ENCODE results near the gene DUSP22.

The DUSP22 gene

DNA sequence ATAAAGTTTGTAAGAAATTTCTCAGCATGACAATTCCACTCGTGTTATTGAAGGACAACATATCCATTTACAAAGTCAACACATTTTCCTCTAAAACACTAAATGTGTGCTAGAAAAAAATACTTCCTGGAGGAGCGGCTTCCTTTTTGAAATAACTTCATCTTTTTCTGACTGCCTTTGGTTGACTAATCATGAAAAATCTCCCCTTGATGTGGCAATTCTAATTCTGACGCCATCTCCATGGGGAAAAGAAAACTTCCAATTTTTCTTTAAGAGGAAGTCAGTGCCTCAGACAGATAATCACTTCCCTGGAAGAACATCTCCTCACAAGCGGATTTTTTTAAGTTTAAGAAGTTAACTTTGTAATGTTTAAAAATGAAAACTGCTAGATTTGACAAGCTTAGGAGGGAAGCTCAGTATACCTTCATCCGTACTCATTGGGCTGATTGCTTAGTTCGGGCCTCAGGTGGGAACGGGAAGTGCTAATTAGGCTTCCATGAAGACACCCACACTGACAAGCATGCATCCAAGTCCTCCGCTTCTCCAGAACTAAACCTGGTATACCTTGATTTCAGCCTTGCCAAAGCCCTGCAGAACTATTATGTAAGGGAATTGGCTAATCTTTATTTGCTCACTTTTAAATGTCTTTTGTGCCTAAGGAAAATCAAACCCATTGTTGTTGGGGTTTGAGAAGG is 35.1 kb upstream of the DUSP22 start:
- Histone ChIP-seq H3K27ac (ENCODE audit: low read length) (no peak overlapping the region), H3K9me3 (ENCODE audit: insufficient read depth, low read depth, low read length) (0 out of 2 replicates have a peak, but pooled peaks cover 2% of the 10 kb centered on the region), H3K4me1 (ENCODE audit: insufficient read depth, low read length) (no peaks in the 10 kb centered on the region), H3K4me3 (ENCODE audit: low read length) (no peak overlapping the region), H3K9ac (ENCODE audit: low read depth, low read length) (no peak overlapping the region), H3K36me3 (ENCODE audit: insufficient read depth, low read depth, low read length) (no peaks in the 10 kb centered on the region), H3K27me3 (ENCODE audit: insufficient read depth, low read length) (no peaks in the 10 kb centered on the region)

DNA sequence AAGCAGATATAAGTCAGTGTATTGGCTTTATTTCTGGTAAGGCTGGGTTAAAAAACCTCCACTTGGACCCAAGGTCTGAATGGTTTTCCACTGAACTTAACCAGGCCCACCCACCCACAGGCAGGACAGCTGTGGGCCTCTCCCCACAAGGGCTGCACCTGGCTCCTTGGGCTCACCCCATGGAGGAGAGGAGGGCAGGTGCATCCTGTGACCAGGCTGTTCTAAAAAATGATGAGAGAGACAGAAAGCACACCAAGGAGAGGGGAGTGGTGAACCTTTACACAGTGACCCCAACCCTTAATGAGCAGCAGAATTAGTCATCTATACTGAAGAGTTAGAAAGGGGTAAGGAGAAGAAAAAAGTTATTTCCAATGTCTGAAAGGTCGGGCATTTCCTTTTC is 34.5 kb upstream of the DUSP22 start:
- Histone ChIP-seq H3K27ac (ENCODE audit: low read length) (no peak overlapping the region), H3K9me3 (ENCODE audit: insufficient read depth, low read depth, low read length) (0 out of 2 replicates have a peak, but pooled peaks cover 2% of the 10 kb centered on the region)

DNA sequence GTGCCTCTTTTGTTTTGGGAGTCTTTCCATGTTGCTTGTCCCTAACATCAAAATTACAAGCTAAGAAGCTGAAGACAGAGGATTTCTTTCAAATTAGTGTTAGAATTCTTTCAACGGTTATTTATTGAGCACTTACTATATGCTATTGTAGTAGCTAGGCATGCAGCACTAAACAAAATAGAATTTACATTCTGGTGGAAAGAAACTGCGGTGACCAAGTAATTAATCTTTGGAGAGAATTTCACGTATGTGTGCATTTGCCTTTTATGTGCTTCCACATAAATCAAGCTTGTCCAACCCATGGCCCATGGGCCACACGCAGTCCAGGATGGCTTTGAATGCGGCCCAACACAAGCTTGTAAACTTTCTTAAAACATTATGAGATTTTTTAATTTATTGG is 33.0 kb upstream of the DUSP22 start:
- Histone ChIP-seq H3K27ac (ENCODE audit: low read length) (no peak overlapping the region), H3K36me3 (ENCODE audit: insufficient read depth, low read depth, low read length) (no peaks in the 10 kb centered on the region), H3K4me3 (ENCODE audit: low read length) (no peak overlapping the region), H3K4me1 (ENCODE audit: insufficient read depth, low read length) (no peaks in the 10 kb centered on the region), H3K9ac (ENCODE audit: low read depth, low read length) (no peak overlapping the region), H3K9me3 (ENCODE audit: insufficient read depth, low read depth, low read length) (0 out of 2 replicates have a peak, but pooled peaks cover 2% of the 10 kb centered on the region), H3K27me3 (ENCODE audit: insufficient read depth, low read length) (no peaks in the 10 kb centered on the region)

More for the DNA sequence above, 34.5 kb upstream of the DUSP22 start:
- Histone ChIP-seq H3K36me3 (ENCODE audit: insufficient read depth, low read depth, low read length) (no peaks in the 10 kb centered on the region), H3K4me1 (ENCODE audit: insufficient read depth, low read length) (no peaks in the 10 kb centered on the region), H3K9ac (ENCODE audit: low read depth, low read length) (no peak overlapping the region), H3K4me3 (ENCODE audit: low read length) (no peak overlapping the region), H3K27me3 (ENCODE audit: insufficient read depth, low read length) (no peaks in the 10 kb centered on the region)

DNA sequence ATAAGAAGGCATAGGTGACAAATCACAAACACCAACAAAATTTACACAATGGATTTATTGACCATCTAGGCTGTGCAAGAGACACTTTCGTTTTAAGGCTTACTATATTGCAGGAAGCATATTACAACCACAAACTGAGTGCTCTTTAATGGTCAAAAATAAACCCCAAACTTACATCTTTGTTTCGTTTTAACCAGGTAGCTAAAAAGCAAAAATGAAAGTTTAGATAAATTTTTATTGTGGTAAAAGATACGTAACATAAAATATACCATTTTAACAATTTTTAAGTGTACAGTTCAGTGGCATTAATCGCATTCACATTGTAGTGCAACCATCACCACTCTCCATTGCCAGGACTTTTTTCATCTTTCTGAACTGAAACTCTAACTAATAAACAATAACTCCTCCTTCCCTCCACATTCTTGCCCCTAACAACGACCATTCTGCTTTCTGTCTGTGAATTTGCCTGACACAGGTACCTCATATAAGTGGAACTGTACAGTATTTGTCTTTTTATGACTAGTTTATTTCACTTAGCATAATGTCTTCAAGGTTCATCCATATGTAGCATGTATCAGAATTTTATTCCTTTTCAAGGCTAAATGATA is 32.3 kb upstream of the DUSP22 start:
- Histone ChIP-seq H3K36me3 (ENCODE audit: insufficient read depth, low read depth, low read length) (no peaks in the 10 kb centered on the region), H3K9me3 (ENCODE audit: insufficient read depth, low read depth, low read length) (0 out of 2 replicates have a peak, but pooled peaks cover 2% of the 10 kb centered on the region), H3K4me1 (ENCODE audit: insufficient read depth, low read length) (no peaks in the 10 kb centered on the region), H3K9ac (ENCODE audit: low read depth, low read length) (no peak overlapping the region), H3K27me3 (ENCODE audit: insufficient read depth, low read length) (no peaks in the 10 kb centered on the region), H3K4me3 (ENCODE audit: low read length) (no peak overlapping the region), H3K27ac (ENCODE audit: low read length) (no peak overlapping the region)

DNA sequence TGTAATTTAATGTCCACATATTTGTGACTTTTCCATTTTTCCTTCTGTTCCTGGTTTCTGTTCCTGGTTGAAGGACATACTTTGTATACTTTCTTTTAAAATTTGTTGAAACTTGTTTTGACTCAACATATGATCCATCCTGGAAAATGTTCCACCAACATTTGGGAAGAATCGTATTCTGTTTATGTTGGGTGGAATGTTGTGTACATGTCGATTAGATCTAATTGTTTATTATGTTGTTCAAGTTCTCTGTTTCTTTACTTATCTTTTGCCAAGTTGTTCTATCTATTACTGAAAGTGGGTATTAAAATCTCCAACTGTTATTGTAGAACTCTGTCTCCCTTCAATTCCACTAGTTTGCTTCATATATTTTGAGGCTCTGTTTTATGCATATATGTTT is 27.7 kb upstream of the DUSP22 start:
- H3K4me1 ChIP-seq (ENCODE audit: insufficient read depth, low read length): no peaks in the 10 kb centered on the region
- no peak overlapping the region for H3K4me3 ChIP-seq (ENCODE audit: low read length)
- H3K9me3 ChIP-seq (ENCODE audit: insufficient read depth, low read depth, low read length): peaks cover 2% of the 10 kb centered on the region; the same call in 1 of the 2 replicates
- no peak overlapping the region for H3K27ac ChIP-seq (ENCODE audit: low read length)
- H3K9ac ChIP-seq (ENCODE audit: low read depth, low read length): no peak overlapping the region
- H3K36me3 ChIP-seq (ENCODE audit: insufficient read depth, low read depth, low read length): no peaks in the 10 kb centered on the region
- H3K27me3 ChIP-seq (ENCODE audit: insufficient read depth, low read length): no peaks in the 10 kb centered on the region

DNA sequence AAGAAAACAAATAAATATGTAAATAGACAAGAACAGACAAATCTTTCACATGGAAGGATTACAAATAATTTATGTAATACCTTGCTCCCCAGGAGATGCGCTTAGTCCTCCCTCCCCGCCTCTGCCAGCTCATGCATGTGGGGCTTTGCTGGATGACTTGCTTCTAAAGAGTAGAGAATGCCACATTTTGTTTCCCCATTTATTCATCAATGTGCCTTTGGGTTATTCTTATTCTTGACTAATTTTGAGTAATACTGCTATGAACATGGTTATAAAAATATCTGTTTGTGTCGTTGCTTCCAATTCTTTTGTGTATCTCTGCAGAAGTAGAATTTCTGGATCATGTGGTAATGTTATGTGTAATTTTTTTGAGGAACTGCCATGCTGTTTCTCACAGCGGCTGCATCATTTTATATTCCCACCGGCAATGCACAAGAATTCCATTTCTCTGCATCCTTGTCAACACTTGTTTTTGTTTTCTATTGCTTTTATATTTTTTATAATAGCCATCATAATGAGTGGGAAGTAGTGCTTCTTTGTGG is 23.8 kb upstream of the DUSP22 start:
- no peaks in the 10 kb centered on the region for H3K4me1 ChIP-seq (ENCODE audit: insufficient read depth, low read length)
- H3K9ac ChIP-seq (ENCODE audit: low read depth, low read length): no peak overlapping the region
- peaks cover 3% of the 10 kb centered on the region; the same call in 1 of the 2 replicates for H3K9me3 ChIP-seq (ENCODE audit: insufficient read depth, low read depth, low read length)
- no peak overlapping the region for H3K27ac ChIP-seq (ENCODE audit: low read length)
- no peaks in the 10 kb centered on the region for H3K36me3 ChIP-seq (ENCODE audit: insufficient read depth, low read depth, low read length)
- H3K4me3 ChIP-seq (ENCODE audit: low read length): no peak overlapping the region
- H3K27me3 ChIP-seq (ENCODE audit: insufficient read depth, low read length): no peaks in the 10 kb centered on the region

DNA sequence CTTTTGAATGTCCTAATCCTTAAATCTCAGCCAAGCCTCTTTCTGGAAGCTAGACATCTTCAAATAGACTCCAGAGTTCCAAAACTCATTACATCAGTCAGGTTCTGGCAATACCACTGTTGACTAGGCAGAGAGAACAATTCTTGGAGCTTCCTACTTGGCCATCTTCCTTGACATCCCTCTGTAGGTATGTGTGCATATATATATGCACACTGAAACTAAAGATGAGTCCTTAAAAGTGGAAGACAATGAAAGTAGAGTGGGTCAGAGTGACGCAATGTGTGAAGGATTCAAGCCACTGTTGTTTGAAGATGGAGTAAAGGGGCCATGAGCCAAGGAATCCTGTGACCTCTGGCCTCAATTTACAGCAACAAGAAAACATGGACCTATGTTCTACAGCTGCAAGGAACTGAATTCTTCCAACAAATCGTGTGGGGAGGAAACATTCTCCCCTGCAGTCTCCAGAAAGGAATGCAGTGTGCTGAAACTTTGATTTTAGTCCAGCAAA is 18.7 kb upstream of the DUSP22 start:
- Histone ChIP-seq H3K27ac (ENCODE audit: low read length) (no peak overlapping the region), H3K4me3 (ENCODE audit: low read length) (no peak overlapping the region), H3K27me3 (ENCODE audit: insufficient read depth, low read length) (no peaks in the 10 kb centered on the region), H3K4me1 (ENCODE audit: insufficient read depth, low read length) (no peaks in the 10 kb centered on the region), H3K36me3 (ENCODE audit: insufficient read depth, low read depth, low read length) (no peaks in the 10 kb centered on the region), H3K9ac (ENCODE audit: low read depth, low read length) (no peak overlapping the region), H3K9me3 (ENCODE audit: insufficient read depth, low read depth, low read length) (0 out of 2 replicates have a peak, but pooled peaks cover 5% of the 10 kb centered on the region)

DNA sequence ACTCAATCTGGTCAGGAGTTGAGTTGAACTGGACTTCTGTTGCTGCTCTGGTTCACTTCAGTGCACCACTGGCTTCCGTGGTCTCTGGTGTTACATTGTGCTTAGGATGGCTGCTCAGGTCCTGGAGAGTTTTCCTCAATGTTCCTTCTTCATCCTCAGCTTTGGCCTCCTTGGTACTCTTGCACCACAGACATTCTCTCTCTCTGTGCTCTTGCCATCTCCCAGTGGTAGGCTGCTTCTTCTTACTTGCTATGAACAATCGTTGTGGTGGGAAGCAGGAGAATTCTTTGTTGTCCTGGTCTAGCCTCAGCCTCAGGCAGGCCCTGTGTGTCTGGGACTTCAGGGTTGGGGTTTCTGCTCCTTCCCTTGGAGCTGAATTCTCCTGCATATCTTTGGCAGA is 14.5 kb upstream of the DUSP22 start:
- no peaks in the 10 kb centered on the region for H3K27me3 ChIP-seq (ENCODE audit: insufficient read depth, low read length)
- H3K9ac ChIP-seq (ENCODE audit: low read depth, low read length): no peak overlapping the region
- no peak overlapping the region for H3K4me3 ChIP-seq (ENCODE audit: low read length)
- H3K27ac ChIP-seq (ENCODE audit: low read length): no peak overlapping the region
- H3K4me1 ChIP-seq (ENCODE audit: insufficient read depth, low read length): no peaks in the 10 kb centered on the region
- H3K36me3 ChIP-seq (ENCODE audit: insufficient read depth, low read depth, low read length): no peaks in the 10 kb centered on the region
- H3K9me3 ChIP-seq (ENCODE audit: insufficient read depth, low read depth, low read length): peaks cover 7% of the 10 kb centered on the region; the same call in 1 of the 2 replicates

DNA sequence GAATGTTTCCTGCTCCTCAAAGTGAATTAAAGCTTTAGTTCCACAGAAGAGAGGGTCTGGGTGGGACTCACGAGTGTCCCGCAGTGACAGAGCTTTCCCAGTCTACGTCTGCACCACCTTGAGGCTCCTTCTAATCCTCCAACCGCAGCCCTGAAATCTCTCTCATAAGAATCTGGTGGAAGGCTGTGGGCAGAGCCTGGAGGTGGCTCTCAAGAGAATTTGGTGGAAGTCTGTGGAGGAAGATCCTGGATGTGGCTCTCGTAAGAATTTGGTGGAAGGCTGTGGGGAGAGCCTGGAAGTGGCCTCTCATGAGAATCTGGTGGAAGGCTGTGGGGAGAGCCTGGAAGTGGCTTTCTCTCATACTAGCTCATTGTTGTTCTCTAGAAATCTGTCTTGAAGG is 13.8 kb upstream of the DUSP22 start:
- no peak overlapping the region for H3K27ac ChIP-seq (ENCODE audit: low read length)
- no peak overlapping the region for H3K4me3 ChIP-seq (ENCODE audit: low read length)
- H3K9ac ChIP-seq (ENCODE audit: low read depth, low read length): no peak overlapping the region
- no peaks in the 10 kb centered on the region for H3K27me3 ChIP-seq (ENCODE audit: insufficient read depth, low read length)
- no peaks in the 10 kb centered on the region for H3K4me1 ChIP-seq (ENCODE audit: insufficient read depth, low read length)
- H3K36me3 ChIP-seq (ENCODE audit: insufficient read depth, low read depth, low read length): no peaks in the 10 kb centered on the region
- H3K9me3 ChIP-seq (ENCODE audit: insufficient read depth, low read depth, low read length): peaks cover 7% of the 10 kb centered on the region; the same call in 1 of the 2 replicates

DNA sequence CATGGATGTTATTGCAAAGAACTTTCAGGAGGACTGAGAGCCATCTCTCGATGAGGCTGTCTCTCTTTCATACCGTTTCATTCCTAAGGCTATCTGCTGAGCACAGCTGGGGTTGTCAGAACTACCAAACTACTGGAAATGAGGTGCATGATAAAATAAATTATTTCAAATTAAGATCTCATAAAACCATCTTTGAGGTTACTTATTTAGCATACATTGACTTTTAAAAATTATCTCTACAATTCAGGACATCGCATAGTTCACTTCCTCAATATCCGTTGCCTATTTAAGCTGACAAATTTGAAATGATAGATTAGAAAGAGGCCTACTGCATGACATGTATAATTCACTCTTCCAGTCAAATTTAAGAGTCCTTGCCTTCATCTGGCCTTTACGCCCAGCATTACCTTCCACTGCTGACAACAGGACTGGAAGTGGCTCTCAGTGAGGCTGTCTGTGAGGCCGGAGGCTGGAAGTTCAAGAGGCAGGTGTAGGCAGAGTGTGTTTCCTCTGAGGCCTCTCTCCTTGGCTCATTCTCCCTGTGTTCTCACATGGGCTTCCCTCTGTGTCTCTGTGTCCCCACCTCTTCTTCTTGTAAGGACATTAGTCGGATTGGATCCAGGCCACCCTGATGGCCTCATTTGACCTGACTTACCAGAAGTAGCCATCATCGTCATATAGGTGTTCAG is 12.8 kb upstream of the DUSP22 start:
- H3K9ac ChIP-seq (ENCODE audit: low read depth, low read length): no peak overlapping the region
- H3K36me3 ChIP-seq (ENCODE audit: insufficient read depth, low read depth, low read length): no peaks in the 10 kb centered on the region
- no peaks in the 10 kb centered on the region for H3K27me3 ChIP-seq (ENCODE audit: insufficient read depth, low read length)
- peaks cover 7% of the 10 kb centered on the region; the same call in 1 of the 2 replicates for H3K9me3 ChIP-seq (ENCODE audit: insufficient read depth, low read depth, low read length)
- no peaks in the 10 kb centered on the region for H3K4me1 ChIP-seq (ENCODE audit: insufficient read depth, low read length)
- H3K27ac ChIP-seq (ENCODE audit: low read length): no peak overlapping the region
- no peak overlapping the region for H3K4me3 ChIP-seq (ENCODE audit: low read length)

DNA sequence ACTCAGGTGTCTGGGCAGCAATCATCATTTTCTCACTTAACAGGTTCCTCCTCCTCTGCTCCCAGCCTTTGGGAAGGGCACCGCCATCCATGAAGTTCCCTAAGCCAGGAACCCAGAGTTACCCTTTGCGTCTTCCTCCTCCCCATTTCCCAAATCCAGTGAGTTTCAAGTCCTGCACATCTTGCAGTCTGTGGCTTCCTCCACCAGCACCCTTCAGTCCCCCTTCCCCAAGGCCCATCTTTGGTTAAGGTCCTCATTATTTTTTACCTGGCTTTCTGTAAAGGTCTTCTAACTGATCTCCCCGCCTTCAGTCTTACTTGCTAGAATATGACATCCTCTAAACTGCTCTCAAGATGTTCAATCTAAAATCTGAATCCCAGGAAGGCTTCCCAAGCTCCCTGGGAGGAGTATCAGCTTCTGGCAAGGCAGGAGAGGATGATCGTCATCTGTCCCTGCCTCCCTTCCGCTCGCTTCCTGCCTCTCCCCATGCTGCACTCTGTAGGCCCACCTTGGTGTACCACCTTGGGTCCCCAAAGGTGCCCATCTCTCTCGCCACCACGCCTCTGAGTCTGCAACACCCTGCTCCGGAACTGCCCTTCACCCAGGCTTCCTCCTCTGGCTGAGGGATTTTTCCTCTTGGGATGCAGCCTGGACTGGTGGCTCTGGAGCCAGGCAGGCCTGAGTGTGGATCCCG is 11.4 kb upstream of the DUSP22 start:
- H3K4me1 ChIP-seq (ENCODE audit: insufficient read depth, low read length): no peaks in the 10 kb centered on the region
- H3K36me3 ChIP-seq (ENCODE audit: insufficient read depth, low read depth, low read length): no peaks in the 10 kb centered on the region
- H3K27me3 ChIP-seq (ENCODE audit: insufficient read depth, low read length): no peaks in the 10 kb centered on the region
- no peak overlapping the region for H3K4me3 ChIP-seq (ENCODE audit: low read length)
- H3K27ac ChIP-seq (ENCODE audit: low read length): no peak overlapping the region
- peaks cover 7% of the 10 kb centered on the region; the same call in 1 of the 2 replicates for H3K9me3 ChIP-seq (ENCODE audit: insufficient read depth, low read depth, low read length)
- H3K9ac ChIP-seq (ENCODE audit: low read depth, low read length): no peak overlapping the region
